Fibroblast of skin of scalp (primary cell): Measurements from ENCODE around the gene NCOA3.

ENCODE experiments used
- DNase-seq: peaks from one replicate; pipeline ENCODE4 v3.0.0-alpha.2; 2013

NCOA3 gene

DNA sequence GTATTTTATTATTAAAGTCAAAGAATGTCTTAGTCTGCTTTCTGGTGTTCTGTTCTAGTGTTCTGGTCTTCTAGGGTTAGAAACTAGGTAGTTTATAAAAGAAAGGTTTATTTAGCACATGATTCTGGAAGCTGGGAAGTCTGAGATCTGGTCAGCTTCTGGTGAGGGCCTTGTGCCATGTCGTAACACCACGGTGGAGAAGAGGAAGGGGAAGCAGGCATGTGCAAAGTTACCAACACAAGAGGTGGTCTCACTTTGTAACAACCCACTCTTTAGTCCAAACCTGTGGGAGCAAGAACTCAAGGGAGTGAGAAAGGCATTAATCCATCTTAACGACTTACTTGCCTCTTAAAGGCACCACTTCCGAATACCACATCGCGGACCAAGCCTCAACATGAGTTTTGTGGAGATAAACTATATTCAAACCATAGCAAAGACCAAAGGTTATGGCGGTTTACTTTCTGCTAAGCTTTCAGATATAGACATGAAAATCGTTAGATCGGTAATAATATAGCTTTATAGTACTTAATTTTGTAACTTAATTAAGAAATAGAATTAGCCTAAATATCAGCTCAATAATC, 99.4 kb downstream of the NCOA3 start:
- DNase-seq, result no peak

DNA sequence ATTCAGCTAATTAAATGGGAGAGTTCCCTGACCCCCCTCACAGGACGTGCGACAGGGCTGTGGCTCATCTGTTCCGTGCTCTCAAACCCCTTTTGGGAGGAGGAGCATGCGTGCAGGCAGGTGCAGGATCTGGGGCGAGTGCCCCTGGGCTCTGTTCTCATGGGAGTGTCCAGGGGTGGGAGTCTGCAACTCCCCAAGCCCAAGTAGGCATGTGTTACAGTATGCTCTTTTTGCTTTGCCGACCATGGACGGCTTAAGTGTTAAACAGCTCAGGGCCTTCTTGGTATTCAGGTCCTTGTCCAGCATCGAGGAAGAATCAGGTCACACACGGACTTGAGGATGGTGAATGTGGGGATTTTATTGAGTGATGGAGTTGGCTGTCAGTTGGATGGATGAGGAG, 101.6 kb downstream of the NCOA3 start:
- DNase-seq, result no peak

DNA sequence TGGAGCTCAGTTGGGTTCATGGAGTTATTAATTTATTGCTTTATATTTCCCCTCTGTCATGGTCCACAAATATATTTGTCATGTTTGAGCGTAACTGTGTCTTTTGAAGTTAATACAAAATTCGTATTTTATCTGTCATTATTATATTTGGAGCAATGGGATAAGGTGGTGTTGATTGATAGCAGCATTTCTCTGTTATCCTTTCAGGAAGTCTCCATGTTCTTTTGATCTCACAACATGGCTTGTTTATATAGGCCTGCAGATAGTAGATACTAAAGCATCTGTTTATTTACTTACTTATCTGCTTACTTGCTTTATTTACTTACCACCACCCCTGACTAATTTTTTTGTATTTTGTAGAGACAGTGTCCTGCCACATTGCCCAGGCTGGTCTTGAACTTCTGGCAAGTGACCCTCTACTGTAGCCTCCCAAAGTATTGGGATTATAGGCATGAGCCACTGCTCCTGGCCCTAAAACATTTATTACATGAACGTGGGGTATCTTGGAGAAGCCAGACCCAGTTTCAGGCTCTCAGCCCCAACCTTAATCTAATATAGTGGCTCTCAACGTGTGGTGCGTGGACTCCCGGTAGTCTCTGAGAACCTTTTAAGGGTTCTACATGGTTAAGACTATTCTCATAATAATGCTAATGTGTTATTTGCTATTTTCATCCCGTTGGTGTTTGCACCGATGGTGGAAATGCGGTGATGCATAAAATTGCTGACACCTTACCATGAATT, 104.2 kb downstream of the NCOA3 start:
- no peak for DNase-seq

DNA sequence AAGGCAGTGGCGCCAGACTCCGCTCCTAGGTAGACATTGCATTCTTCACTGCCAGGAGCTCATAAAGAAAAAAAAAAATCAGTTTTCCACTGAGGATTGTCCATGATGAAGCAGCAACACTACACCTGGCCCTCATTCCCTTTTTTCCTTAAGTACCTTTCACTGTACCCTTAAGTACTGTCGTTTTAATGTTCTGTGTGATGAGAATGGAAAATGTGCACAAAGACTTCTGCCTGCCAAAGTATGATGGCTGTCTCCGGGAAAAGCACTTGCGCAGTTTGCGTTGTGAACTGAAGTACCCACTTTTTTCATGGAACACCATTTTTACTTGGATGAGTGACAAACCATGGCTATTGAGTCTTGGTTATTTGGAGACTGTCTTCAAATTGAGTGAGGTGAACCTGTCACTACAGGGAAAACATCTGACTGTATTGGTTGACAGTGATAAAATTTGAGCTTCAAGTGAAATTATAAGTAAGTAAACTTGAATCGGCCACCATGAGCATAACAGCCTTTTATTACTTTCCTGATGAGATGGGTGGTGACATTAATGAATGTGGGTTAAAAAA, 104.8 kb downstream of the NCOA3 start:
- no peak for DNase-seq

DNA sequence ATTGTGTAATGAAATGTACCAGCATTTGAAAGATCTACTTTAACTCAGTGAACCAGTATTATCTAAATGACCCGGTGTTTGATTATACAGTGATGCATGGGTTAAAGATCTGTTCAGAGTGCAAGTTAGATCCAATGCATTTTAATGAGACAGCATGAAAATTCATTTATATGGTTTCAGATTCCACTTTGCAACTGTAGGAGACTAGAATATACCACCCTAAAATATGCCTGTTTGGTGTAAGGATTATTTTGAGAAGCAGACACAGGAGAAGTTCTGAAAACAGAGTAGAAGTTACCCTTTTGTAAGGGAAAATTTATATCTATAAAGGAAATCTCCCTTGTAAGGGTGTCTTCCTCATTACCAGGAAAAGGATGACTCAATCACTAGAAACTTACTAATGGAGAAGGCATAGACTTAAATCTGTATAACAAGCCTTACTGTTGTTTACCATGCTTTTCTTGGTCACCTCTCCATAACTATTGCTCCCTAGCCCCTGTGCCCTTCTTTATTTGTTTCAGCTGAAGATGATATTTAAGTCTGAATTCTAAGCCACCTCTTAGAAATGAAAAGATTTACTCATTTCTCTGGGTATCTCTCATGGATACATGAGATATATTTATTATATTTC, 105.4 kb downstream of the NCOA3 start:
- DNase-seq, result peak; percentile 65

DNA sequence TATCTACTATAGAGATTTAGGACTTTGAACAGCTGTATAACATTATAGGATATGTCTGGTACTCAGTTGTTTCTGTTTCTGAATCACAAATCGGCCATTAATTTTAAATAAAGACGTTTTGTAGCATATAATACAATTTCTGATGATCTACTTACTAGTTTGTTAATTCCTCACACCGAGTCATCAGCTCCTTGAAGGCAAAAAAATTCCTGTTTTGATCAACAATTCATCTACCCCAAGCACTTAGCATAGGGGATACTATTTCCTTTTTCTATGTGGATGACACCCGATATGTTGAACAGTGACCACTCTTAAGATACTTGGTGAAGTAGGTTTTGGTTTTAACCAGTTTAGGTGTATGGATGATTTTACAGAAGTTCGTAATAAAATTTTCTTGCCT, 107.3 kb downstream of the NCOA3 start:
- no peak for DNase-seq

DNA sequence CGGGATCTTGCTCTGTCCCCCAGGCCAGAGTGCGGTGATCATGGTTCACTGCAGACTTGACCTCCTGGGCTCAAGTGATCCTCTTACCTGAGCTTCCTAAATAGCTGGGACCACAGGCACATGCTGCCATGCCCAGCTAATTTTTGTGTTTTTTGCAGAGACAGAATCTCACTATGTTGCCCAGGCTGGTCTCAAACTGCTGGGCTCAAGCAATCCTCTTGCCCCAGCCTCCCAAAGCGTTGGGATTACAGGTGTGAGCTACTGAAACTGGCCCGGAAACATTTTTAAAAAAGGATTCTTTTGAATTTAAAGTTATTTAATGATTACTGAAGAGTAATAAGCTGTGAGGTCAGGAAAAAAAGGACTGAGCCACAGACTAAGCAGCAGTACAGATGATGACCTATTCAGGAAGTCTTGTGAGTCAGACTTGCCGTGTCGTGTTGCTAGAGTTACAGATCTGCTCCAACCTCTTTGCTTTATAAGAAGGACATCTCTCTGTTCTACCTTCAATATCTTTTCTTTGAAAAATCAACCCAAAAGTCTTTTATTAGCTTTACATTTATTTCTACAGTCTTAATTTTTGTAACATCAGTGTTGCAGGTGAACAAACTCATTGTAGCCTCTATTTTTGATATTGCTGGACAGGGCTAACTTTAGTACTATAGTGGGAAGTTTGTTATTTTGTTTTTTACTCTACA, 108.7 kb downstream of the NCOA3 start:
- peak; percentile 70 for DNase-seq

DNA sequence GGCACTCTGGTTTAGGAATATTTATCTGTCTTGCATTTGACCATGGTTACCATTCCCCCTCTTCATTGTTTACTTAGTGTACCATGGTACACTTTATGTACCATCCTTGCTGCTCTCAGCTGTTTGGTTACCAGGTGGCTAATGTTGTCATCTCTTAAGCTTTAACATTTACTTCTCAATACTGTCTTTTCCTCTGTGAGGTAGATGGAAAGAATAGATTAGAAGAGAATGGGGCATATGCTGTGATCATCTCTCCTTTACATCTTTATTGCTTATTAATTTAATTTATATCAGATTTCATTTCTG, 109.2 kb downstream of the NCOA3 start:
- DNase-seq, result no peak

DNA sequence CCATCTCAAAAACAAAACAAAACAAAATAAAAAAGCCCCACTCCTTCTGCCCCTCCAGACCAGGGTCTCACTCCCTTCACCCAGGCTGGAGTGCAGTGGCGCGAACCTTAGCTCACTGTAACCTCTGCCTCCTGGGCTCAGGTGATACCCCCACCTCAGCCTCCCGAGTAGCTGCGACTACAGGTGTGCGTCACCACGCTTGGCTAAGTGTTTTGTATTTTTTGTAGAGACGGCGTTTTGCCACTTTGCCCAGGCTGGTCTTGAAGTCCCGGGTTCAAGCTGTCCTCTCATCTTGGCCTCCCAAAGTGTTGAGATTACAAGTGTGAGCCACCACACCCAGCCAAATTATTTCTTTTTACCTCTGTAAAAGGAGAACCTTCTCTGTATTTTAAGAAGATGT, 110.1 kb downstream of the NCOA3 start:
- no peak for DNase-seq

DNA sequence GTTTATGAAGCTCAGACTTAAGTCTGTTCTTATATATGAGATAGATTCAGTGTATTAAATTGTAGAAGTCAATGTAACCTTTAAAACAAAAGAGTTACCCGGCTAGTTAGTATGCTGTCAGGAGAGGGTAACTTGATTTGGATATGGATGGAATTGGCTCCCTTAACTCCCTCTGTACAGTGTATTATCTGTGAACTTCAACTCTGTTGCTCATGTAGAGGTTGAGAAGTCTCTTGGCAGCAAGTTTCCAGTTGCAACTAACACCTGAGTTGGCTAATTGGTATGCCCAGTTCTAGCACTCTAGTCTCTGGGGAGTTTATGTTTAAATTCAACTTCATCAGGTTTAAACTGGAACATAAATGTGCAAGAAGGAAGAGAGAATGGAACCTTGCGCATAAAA, 111.0 kb downstream of the NCOA3 start:
- no peak for DNase-seq

DNA sequence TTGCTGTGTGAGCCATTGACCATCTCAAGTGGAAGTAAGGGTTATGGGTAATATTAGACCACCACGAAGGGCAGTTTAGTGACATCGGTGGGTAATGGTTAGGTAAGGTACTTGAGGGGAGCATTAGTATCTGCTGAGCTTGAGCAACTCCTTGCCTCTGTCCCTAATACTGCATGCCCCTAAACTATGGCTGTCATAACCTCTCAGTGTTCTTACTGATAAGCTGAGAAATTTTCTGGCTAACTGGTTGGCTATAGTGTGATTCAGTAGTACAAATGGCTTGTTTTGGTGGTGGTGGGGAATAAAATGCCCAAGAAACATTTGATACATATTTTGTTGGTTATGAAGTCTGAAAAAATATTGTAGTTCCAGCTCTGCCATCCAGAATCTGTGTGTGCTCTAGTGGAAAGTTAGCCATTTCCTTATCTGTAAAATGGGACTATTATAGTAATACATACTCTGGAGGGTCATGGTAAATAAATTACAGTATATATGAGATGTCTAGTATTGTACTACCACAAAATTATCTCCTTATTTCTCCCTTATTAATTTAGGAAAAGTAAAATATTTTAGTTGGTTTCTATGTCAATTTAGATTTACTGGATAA, 113.1 kb downstream of the NCOA3 start:
- DNase-seq, result no peak

DNA sequence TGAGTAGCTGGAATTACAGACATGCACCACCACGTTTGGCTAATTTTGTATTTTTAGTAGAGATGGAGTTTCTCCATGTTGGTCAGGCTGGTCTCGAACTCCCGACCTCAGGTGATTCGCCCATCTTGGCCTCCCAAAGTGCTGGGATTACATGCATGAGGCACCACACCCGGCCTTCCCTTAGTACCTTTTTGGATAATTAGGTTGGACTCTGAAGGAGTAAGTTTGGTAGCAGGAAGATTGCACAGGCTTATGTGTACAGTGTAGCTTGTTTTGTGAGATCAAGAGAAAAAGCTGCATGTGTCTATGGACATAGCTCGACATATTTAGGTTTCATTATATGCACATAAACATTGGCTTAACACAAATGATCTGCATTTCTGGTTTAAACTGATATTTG, 116.8 kb downstream of the NCOA3 start:
- no peak for DNase-seq

DNA sequence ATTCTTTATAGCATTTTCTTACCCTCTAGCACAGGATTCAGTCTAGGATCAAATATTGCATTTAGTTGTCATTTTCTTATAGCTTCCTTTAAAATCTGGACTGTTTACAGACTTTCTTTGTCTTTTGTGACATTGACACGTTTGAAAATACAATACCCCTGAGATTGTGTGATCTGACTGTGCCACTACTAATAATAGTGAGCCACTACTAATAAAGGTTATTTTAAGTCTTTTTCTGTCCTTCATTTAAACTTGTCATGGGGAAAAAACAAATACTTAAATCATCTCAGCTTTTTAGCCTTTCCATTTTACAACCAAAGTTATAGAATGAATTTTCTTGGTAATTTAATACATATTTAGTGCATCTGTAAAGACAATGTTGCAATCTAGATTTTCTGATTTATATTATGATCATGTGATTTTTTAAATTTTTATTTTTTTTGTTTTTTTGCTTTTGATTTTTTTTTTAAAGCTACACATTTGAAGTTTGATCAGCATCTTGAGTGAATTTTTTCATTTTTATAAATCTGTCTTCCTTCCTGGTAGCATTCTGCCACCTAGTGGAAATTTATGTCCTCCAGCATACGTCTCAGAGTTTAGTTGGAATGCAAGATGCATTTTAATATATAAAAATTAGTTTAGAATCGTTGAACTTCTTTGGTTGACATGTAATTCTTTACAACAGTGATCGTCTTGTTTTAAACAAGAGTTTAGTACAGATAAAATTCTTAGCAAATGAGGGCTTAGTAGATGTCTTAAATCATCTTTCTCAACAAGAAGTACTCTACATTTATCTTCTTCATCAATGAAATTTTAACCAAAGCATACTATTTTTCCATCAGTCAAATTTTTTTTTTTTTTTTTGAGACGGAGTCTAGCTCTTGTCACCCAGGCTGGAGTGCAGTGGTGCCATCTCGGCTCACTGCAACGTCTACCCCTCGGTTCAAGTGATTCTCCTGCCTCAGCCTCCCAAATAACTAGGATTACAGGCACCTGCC, 119.4 kb downstream of the NCOA3 start:
- DNase-seq, result peak; percentile 73

DNA sequence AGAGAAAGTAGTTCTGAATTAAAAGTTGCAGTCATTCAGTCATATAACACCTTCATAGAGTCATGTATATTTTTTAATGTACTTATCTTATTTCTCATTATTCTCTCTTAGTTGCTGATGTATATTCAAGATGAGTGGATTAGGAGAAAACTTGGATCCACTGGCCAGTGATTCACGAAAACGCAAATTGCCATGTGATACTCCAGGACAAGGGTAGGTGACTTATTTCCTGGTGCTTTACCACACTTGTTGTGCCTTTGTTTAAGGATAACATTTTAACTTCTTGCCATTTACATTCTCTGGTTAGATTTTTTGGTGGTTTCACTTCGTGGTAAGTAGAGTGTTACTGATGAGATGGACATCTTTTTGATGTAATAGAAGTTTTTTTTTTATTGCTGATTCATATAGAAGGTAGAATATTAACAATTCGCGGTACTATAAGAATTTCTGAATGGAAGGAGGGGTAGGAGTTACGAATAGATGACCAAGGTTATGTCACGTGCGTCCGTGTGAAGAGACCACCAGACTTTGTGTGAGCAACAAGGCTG, 120.5 kb downstream of the NCOA3 start:
- no peak for DNase-seq

DNA sequence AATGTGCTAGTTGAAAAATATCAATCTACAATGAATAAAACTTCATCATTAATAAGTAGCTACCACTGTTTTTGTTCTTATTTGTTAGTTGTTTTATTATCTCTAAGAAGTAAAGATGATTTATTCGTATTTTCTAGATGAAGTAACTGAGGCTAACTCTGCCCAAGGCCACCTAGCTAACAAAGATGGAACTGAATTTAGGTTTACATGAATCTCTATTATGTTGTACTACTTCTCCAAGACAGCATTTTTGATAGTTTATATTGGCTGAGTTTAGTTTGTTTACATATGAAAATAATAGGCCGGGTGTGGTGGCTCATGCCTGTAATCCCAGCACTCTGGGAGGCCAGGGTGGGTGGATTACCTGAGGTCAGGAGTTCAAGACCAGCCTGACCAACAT, 121.5 kb downstream of the NCOA3 start:
- DNase-seq, result no peak

DNA sequence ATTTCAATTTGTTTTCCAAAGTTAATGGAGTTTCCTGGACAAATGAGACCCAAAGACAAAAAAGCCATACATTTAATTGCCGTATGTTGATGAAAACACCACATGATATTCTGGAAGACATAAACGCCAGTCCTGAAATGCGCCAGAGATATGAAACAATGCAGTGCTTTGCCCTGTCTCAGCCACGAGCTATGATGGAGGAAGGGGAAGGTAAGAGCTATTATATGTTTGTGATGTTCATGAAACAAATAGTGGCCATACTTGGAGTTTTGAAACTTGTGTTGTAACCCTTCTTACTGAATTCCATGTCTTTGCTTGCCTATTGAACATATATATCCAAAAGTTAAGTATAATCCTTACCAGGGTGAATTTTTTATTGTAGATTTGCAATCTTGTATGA, 125.9 kb downstream of the NCOA3 start:
- no peak for DNase-seq

DNA sequence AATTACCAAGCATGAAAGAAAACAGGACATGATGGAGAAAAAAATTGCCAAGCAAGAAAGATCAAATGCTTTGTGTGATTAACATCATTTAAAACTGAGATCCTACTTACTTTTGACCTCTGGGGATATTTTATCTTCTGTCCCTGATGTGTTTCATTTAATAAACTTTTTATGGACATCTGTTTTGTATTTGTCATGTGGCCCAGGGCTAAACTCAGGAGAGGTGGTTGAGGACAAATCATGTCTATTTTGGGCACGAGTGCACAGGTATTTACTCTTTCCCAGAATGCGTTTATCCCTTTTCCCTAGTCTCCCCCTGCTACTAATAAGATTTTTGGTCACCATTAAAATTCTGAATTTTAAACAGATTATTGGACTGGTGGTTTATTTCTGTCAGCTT, 128.2 kb downstream of the NCOA3 start:
- DNase-seq, result no peak

DNA sequence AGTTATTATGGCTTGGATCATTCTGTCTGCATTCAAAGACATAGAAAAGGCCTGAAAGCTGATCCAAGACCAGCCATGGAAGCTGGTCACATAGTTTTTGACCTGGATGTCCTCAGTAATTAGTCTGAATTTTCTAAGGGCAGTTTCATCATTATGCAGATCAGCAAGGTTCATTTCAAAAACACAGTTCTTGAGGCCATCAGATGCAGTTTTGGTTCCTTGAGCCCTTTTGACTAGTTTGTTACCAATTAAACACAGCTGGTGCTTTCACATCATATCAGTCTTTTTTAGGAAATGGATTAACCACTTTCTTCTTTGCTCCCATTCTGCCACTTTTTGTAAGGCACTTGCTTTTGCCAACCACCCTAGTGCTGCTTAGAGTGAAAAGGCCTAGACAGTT, 129.4 kb downstream of the NCOA3 start:
- DNase-seq, result no peak

DNA sequence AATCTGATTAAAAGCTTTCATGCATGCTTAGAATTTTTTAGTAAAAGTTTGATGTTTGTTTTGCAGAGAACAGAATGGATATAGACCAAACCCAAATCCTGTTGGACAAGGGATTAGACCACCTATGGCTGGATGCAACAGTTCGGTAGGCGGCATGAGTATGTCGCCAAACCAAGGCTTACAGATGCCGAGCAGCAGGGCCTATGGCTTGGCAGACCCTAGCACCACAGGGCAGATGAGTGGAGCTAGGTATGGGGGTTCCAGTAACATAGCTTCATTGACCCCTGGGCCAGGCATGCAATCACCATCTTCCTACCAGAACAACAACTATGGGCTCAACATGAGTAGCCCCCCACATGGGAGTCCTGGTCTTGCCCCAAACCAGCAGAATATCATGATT, 133.6 kb downstream of the NCOA3 start:
- no peak for DNase-seq

DNA sequence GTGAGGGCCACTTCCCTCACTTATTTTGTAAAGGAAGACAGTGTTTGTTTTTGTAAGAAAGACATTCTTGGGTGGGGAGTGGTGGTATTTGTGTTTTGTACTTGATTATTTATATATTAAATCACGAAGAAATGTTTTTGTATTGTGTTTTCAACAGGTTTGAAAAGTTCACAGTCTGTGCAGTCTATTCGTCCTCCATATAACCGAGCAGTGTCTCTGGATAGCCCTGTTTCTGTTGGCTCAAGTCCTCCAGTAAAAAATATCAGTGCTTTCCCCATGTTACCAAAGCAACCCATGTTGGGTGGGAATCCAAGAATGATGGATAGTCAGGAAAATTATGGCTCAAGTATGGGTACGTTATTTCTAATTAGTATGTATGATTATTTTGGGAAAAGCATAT, 137.2 kb downstream of the NCOA3 start:
- no peak for DNase-seq

DNA sequence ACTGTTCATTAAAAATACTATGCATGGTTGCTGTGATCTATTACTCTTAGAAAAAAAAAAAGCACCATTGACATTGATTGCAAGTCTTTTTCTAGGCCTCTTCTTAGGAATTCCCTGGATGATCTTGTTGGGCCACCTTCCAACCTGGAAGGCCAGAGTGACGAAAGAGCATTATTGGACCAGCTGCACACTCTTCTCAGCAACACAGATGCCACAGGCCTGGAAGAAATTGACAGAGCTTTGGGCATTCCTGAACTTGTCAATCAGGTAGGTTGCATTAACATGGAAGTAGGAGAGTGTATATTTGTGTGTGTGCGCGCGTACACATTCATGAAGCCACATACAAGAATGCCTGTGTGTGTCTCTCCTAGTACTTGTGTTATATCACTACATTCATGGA, 140.4 kb downstream of the NCOA3 start:
- DNase-seq, result no peak

DNA sequence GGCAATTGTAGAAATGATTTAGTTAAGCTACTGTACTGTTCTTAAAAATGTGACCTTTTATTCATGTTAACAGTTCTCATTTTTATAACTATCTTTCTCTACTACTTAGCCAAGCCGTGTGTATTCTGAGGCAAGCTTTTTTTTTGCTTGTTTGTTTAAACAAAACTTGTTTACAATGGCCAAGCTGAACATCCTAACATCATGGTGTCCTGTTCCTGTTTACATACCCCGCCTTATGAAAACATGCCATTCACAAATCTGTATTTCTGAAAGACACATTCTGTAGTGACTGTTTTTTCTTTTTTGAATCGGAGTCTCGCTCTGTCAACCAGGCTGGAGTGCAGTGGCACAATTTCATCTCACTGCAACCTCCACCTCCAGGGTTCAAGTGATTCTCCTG, 140.9 kb downstream of the NCOA3 start:
- DNase-seq, result no peak
